Measurements from ENCODE around the gene TBX18.

- TF ChIP-seq CTCF (IDR thresholded peaks at IDR 0.05 in 2 of 3, conservative IDR thresholded peaks at IDR 0.05 in 1 of 3; ENCODE audit: borderline replicate concordance in 1 of 3, insufficient read depth in 1 of 3, low read depth in 2 of 3, low read length in 2 of 3): no peak
- no peak for TF ChIP-seq YY1 (IDR thresholded peaks at IDR 0.05; ENCODE audit: extremely low read depth, insufficient replicate concordance, low read depth, low read length)
- TF ChIP-seq EZH2phosphoT487 (IDR thresholded peaks at IDR 0.05; ENCODE audit: borderline replicate concordance): no peak
- no peak for TF ChIP-seq EZH2 (IDR thresholded peaks at IDR 0.05)
- no peak for TF ChIP-seq SRF (IDR thresholded peaks at IDR 0.05; ENCODE audit: low read depth)
- TF ChIP-seq POLR2AphosphoS5 (IDR thresholded peaks at IDR 0.05; ENCODE audit: low read depth, low read length): no peak
- TF ChIP-seq RAD21 (IDR thresholded peaks at IDR 0.05; ENCODE audit: low read depth): no peak
- TF ChIP-seq POLR2A (IDR thresholded peaks at IDR 0.05; ENCODE audit: borderline replicate concordance, extremely low read depth, insufficient read depth, insufficient read length): no peak
- TF ChIP-seq FOSL1 (IDR thresholded peaks at IDR 0.05; ENCODE audit: low read depth): no peak
- TF ChIP-seq EGR1 (IDR thresholded peaks at IDR 0.05; ENCODE audit: low read depth): no peak
- TF ChIP-seq TCF7L2 (IDR thresholded peaks at IDR 0.05; ENCODE audit: borderline replicate concordance, extremely low read depth, insufficient read depth, insufficient read length): no peak
- TF ChIP-seq ATF3 (IDR thresholded peaks at IDR 0.05): no peak
Observed at GRCh38 chr6:84709121-84709520, 55.3 kb downstream of the TBX18 start.

All from HCT116 (cell line).